GM12878 (cell line): ENCODE measurements around the gene C11orf16.
A peak's percentile ranks its signal among the peaks of the same experiment; 100 is the strongest.

Experiments
- CTCF ChIP-seq, 3 experiments: IDR thresholded peaks in 2 of 3; conservative IDR thresholded peaks in 1 of 3; 2 replicates each; pipeline ENCODE4 v1.5.1; 2011; ENCODE audit warnings: low read depth in 3 of 3, low read length in 3 of 3, mild to moderate bottlenecking in 3 of 3, control low read depth in 2 of 3, moderate library complexity in 2 of 3, inconsistent platforms in 1 of 3, mixed read lengths in 1 of 3; ENCODE audit not compliant: control insufficient read depth in 2 of 3, insufficient read depth in 1 of 3; ENCODE audit errors: extremely low read depth in 1 of 3
- EP300 ChIP-seq, 2 experiments: fragments of 150-350 bp in 1 of 2; IDR thresholded peaks; 2 replicates each; pipeline ENCODE4 v1.6.1; 2011 to 2012; ENCODE audit warnings: low read depth in 2 of 2, low read length in 2 of 2, borderline replicate concordance in 1 of 2, improper control_type of control experiment in 1 of 2, inconsistent platforms in 1 of 2; ENCODE audit not compliant: control insufficient read depth in 1 of 2
- EZH2 ChIP-seq: IDR thresholded peaks from 2 replicates; pipeline ENCODE4 v1.6.1; 2012; ENCODE audit warnings: low read depth, mild to moderate bottlenecking, control low read depth, inconsistent platforms, low read length, borderline replicate concordance; ENCODE audit not compliant: control insufficient read depth
- NBN ChIP-seq: fragments of 450-650 bp; IDR thresholded peaks from 2 replicates; pipeline ENCODE4 v1.6.1; 2016
- NFIC ChIP-seq: IDR thresholded peaks from 2 replicates; pipeline ENCODE4 v1.6.1; 2012; ENCODE audit warnings: low read depth, mild to moderate bottlenecking, inconsistent platforms, low read length, moderate library complexity
- POLR2A ChIP-seq: IDR thresholded peaks from 2 replicates; pipeline ENCODE4 v1.6.1; 2011; ENCODE audit warnings: low read depth, mild to moderate bottlenecking, low read length
- REST ChIP-seq: IDR thresholded peaks from 2 replicates; pipeline ENCODE4 v1.6.1; 2012; ENCODE audit warnings: mild to moderate bottlenecking, low read depth, low read length
- RFX5 ChIP-seq: IDR thresholded peaks from 2 replicates; pipeline ENCODE4 v1.6.1; 2011; ENCODE audit warnings: low read depth, low read length, improper control_type of control experiment
- SMARCA5 ChIP-seq: fragments of 450-650 bp; IDR thresholded peaks from 2 replicates; pipeline ENCODE4 v1.6.1; 2017; ENCODE audit warnings: mild to moderate bottlenecking
- SMC3 ChIP-seq: IDR thresholded peaks from 2 replicates; pipeline ENCODE4 v1.6.1; 2011; ENCODE audit warnings: low read length, improper control_type of control experiment, borderline replicate concordance
- USF1 ChIP-seq: IDR thresholded peaks from 2 replicates; pipeline ENCODE4 v1.6.1; 2011; ENCODE audit warnings: borderline replicate concordance, low read depth, mild to moderate bottlenecking, moderate library complexity, mixed read lengths, low read length; ENCODE audit not compliant: insufficient read depth; ENCODE audit errors: extremely low read length
- ZNF24 ChIP-seq: fragments of 450-650 bp; IDR thresholded peaks from 2 replicates; pipeline ENCODE4 v1.6.1; 2017; ENCODE audit warnings: antibody characterized with exemption, mild to moderate bottlenecking

- no peak for TF ChIP-seq RFX5
- no peak for TF ChIP-seq EZH2
- TF ChIP-seq ZNF24 = no peak
- no peak for TF ChIP-seq NBN
- peak; percentile 61 to 86 (median 72); a peak in 5 of 6 replicates for TF ChIP-seq CTCF (IDR thresholded peaks at IDR 0.05 in 2 of 3, conservative IDR thresholded peaks at IDR 0.05 in 1 of 3; ENCODE audit: control insufficient read depth in 2 of 3, extremely low read depth in 1 of 3, insufficient read depth in 1 of 3, low read depth in 3 of 3, low read length in 3 of 3)
- no peak for TF ChIP-seq NFIC
- TF ChIP-seq EP300 (IDR thresholded peaks at IDR 0.05; ENCODE audit: borderline replicate concordance in 1 of 2, control insufficient read depth in 1 of 2, low read depth in 2 of 2, low read length in 2 of 2) = no peak
- TF ChIP-seq SMARCA5 = no peak
- TF ChIP-seq POLR2A = no peak
- TF ChIP-seq USF1 = no peak
- peak; percentile 64; the same call in 1 of the 2 replicates for TF ChIP-seq SMC3
- no peak for TF ChIP-seq REST
These were observed 26.9 kb upstream of the C11orf16 start for GRCh38 chr11:8959546-8960166.
